ENCODE measurements around the gene MPIG6B. TPM values are rescaled to one million over a fixed set of nuclear protein-coding genes. Genes with fewer than 3 reads are reported as not detected.

The MPIG6B gene
- total RNA-seq, 3 donors from 2014 or later (not counting 1 experiment from before 2014, with no cell fraction given): 9.4 to 19.0 (median 12.8) TPM

- DNase-seq (no peak), ATAC-seq (peak in 1 of 3 donors; percentile 18)
- Mint-ChIP-seq H3K4me3 (no peak overlapping the region), H3K4me1 (peaks cover 0 to 7% of the 10 kb centered on the region in 2 donors), H3K27me3 (ENCODE audit: low read depth in 2 of 2) (no peaks in the 10 kb centered on the region), H3K27ac (no peak overlapping the region), H3K36me3 (no peaks in the 10 kb centered on the region), H3K9me3 (no peaks in the 10 kb centered on the region)
- H3K27me3 ChIP-seq (ENCODE audit: control insufficient read depth, insufficient read depth, low read length): no peaks in the 10 kb centered on the region
- H3K4me1 ChIP-seq (ENCODE audit: control insufficient read depth, insufficient read depth, low read length): peaks cover 5% of the 10 kb centered on the region
- H3K27ac ChIP-seq (ENCODE audit: low read length): no peak overlapping the region
- intact Hi-C loops (cut with micrococcal nuclease): no loop called here
- no peaks in the 10 kb centered on the region for H3K9me3 ChIP-seq (ENCODE audit: control insufficient read depth, insufficient read depth, low read length)
- no peak overlapping the region for H3K4me3 ChIP-seq (ENCODE audit: low read length)
- TF ChIP-seq CTCF (IDR thresholded peaks at IDR 0.05): no peak
- WGBS (ENCODE audit: insufficient coverage): 95% methylated on average over 13 of the region's 14 CpGs
- H3K36me3 ChIP-seq (ENCODE audit: control insufficient read depth, insufficient read depth, low read length): peaks cover 60% of the 10 kb centered on the region
These were observed 35.1 kb upstream of the MPIG6B start for GRCh38 chr6:31687860-31688693.

- 98% methylated on average over 7 of the region's 11 CpGs for WGBS (ENCODE audit: insufficient coverage)
- ATAC-seq (no peak), DNase-seq (peak in 1 of 2 donors; percentile 34)
- Mint-ChIP-seq H3K27me3 (ENCODE audit: low read depth in 2 of 2) (no peaks in the 10 kb centered on the region), H3K27ac (no peak overlapping the region), H3K9me3 (no peaks in the 10 kb centered on the region), H3K4me1 (peaks cover 0 to 7% of the 10 kb centered on the region in 2 donors), H3K36me3 (no peaks in the 10 kb centered on the region), H3K4me3 (no peak overlapping the region)
- no peaks in the 10 kb centered on the region for H3K27me3 ChIP-seq (ENCODE audit: control insufficient read depth, insufficient read depth, low read length)
- no peaks in the 10 kb centered on the region for H3K4me1 ChIP-seq (ENCODE audit: control insufficient read depth, insufficient read depth, low read length)
- H3K4me3 ChIP-seq (ENCODE audit: low read length): no peak overlapping the region
- H3K36me3 ChIP-seq (ENCODE audit: control insufficient read depth, insufficient read depth, low read length): peaks cover 70% of the 10 kb centered on the region
- no peaks in the 10 kb centered on the region for H3K9me3 ChIP-seq (ENCODE audit: control insufficient read depth, insufficient read depth, low read length)
- TF ChIP-seq CTCF (IDR thresholded peaks at IDR 0.05): no peak
- intact Hi-C loops (cut with micrococcal nuclease): no loop called here
- no peak overlapping the region for H3K27ac ChIP-seq (ENCODE audit: low read length)
These were observed 33.7 kb upstream of the MPIG6B start for GRCh38 chr6:31689249-31690110.

GRCh38 chr6:31690231-31691077 lies 32.7 kb upstream of the MPIG6B start:
- TF ChIP-seq CTCF (IDR thresholded peaks at IDR 0.05): no peak
- Mint-ChIP-seq H3K27ac (no peak overlapping the region), H3K36me3 (no peaks in the 10 kb centered on the region), H3K4me1 (peaks cover 0 to 7% of the 10 kb centered on the region in 2 donors), H3K9me3 (no peaks in the 10 kb centered on the region), H3K4me3 (no peak overlapping the region), H3K27me3 (ENCODE audit: low read depth in 2 of 2) (no peaks in the 10 kb centered on the region)
- no peak overlapping the region for H3K27ac ChIP-seq (ENCODE audit: low read length)
- H3K9me3 ChIP-seq (ENCODE audit: control insufficient read depth, insufficient read depth, low read length): no peaks in the 10 kb centered on the region
- intact Hi-C loops (cut with micrococcal nuclease): no loop called here
- no peaks in the 10 kb centered on the region for H3K4me1 ChIP-seq (ENCODE audit: control insufficient read depth, insufficient read depth, low read length)
- ATAC-seq (no peak), DNase-seq (no peak)
- no peak overlapping the region for H3K4me3 ChIP-seq (ENCODE audit: low read length)
- H3K36me3 ChIP-seq (ENCODE audit: control insufficient read depth, insufficient read depth, low read length): peaks cover 77% of the 10 kb centered on the region
- WGBS (ENCODE audit: insufficient coverage): 96% methylated on average over 7 of the region's 10 CpGs
- H3K27me3 ChIP-seq (ENCODE audit: control insufficient read depth, insufficient read depth, low read length): no peaks in the 10 kb centered on the region

Measured in natural killer cell (primary cell).